Astrocyte (in vitro differentiated cells and primary cell): Measurements from ENCODE around the gene KMT2C.

Source experiments
- EZH2 ChIP-seq: IDR thresholded peaks from 2 replicates; pipeline ENCODE4 v1.6.1; 2012; ENCODE audit warnings: mild to moderate bottlenecking, low read length, inconsistent platforms; ENCODE audit not compliant: insufficient read depth
- TF ChIP-seq, protein P1 (sequence below): IDR thresholded peaks from 2 replicates; pipeline ENCODE4 v1.5.1; 2011; ENCODE audit warnings: low read depth, mild to moderate bottlenecking, inconsistent platforms, low read length, moderate library complexity; ENCODE audit not compliant: insufficient read depth

- TF ChIP-seq, protein P1, sequence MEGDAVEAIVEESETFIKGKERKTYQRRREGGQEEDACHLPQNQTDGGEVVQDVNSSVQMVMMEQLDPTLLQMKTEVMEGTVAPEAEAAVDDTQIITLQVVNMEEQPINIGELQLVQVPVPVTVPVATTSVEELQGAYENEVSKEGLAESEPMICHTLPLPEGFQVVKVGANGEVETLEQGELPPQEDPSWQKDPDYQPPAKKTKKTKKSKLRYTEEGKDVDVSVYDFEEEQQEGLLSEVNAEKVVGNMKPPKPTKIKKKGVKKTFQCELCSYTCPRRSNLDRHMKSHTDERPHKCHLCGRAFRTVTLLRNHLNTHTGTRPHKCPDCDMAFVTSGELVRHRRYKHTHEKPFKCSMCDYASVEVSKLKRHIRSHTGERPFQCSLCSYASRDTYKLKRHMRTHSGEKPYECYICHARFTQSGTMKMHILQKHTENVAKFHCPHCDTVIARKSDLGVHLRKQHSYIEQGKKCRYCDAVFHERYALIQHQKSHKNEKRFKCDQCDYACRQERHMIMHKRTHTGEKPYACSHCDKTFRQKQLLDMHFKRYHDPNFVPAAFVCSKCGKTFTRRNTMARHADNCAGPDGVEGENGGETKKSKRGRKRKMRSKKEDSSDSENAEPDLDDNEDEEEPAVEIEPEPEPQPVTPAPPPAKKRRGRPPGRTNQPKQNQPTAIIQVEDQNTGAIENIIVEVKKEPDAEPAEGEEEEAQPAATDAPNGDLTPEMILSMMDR, result no peak
- TF ChIP-seq EZH2, result no peak
These were observed 33.2 kb downstream of the KMT2C start for GRCh38 chr7:152402384-152403250.
